NCI-H2196 treated with DMSO at 0.1 percent for 48 hours (cell line): ENCODE data around the gene KLHL29.

ENCODE experiments used
- DNase-seq: peaks from one replicate; lab custom pipeline; 2025; ENCODE audit not compliant: unreplicated experiment; lab: John Stamatoyannopoulos, UW

The KLHL29 gene

DNA sequence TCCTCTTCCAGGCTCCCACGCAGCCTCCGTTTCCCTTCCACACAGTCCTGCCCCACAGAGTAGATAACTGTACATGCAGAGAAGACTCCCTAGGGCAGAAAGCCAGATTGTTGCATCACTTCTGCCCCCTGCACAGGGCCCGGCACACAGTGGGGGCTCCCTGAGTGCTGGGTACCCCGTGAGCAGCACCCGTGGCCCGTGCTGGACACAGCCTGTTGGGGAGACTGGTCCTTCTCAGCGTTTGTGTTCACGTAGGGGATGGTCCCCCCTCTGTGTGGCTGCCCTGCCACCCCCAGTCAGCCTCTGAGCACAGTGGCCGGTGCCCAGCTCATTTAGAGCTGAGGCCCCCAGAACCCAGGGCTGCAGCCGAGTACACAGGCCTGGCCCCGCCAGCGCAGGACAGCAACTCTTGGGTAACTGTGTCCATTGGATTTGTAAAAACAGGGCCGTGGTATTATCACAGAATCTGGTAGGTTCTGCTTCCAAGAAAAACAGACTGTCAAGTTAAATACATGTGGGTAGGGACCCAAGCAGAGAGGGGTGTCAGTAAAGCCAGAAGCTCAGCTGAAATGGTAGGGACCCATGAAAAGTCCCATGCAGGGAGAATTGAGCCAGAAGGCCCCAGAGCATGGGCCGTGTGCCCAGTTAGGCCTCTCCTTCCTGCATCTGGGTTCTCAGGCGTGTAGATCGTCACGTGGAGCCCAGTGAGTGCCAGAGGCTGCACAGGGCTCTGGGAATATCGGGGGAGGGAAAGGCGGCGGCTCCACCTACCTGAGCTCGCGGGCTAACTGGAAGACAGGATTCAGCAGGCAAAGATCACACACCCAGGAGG is 284.6 kb downstream of the KLHL29 start:
- peak; percentile 75 for DNase-seq

DNA sequence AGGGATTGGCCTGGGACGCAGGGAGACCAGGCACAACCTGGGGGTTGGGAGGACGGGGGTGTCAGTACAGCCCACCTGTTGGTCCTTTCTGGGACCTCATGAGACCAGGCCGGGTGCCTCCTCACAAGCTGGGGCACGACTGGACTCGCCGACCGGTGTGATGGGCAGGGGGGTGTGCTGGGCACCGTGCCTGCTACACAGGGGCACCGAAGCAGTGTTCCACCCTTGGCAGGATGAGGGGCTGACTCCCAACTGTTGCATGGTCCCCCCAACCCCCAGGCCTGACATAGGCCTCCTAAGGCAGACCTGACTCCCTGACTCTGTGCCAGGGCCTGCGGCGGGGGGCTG is 285.2 kb downstream of the KLHL29 start:
- no peak for DNase-seq

DNA sequence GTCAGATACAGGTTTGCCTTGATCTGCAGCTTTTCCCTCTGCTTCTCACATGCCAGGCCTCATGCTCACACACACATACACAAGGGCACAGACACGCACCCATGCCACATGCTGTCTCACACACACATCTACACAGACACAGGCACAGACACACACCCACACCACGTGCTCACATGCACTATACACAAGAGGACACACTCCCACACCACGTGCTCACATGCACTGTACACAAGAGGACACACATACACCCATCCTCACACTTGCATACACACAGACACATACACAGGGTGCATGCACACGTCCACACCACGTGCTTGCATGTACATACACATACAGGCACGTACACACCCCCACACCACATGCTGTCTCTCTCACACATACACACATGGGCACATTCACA is 288.1 kb downstream of the KLHL29 start:
- no peak for DNase-seq

DNA sequence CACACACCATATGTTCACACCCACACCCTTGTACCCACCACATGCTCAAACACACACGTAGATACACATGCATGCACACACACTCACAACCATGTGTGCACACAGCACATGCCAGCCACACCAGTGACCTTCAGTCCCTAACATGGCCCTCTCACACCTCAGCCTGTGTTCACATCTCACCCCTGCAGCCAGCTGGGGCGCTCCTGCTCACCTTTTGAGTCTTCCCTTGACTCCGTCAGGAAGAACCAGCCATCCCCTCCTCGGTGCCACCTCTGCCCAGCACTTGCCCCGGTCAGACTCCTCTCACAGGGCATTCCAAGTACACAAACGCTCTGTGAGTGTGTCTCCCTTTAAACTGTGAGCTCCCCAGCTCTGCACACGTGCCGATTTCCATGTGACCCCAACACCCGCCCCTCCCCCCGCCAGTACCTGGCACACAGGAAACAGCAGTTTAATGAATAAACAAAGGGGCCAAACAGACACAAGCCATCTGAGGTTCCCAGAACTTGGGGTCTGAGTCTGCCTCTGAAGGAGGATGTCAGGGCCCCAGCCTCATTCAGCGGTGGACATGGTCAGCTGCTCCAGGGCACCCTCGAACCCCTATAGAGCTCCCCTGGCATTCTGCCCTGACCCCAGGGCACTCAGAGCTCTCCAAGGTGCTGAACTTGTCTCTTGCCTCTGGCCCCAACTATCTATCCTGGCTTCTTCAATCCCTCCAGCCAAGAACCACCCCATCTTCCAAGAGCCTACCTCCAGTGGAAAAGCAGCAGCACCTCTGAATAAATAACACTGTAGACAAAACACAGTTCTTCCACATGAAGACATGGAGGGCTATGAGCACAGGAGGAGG is 289.1 kb downstream of the KLHL29 start:
- no peak for DNase-seq

DNA sequence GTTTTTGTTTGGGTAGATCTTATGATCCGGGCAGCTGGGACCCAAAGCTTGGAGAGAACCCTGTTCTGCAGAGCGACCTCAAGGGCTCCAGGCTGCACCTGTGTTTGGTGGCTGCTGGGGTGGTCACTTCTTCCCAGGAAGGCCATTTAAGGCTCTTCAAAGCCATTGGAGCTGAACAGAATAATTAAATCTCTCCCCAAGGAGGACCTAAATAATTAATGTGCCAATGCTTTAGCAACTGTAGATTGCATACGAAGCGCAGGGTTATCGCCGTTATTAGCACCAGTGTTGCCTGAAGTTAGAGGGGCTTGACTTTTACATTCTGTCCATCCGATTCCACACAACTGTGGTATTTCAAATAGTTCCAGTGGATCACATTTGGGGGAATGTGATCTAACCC is 290.5 kb downstream of the KLHL29 start:
- no peak for DNase-seq

DNA sequence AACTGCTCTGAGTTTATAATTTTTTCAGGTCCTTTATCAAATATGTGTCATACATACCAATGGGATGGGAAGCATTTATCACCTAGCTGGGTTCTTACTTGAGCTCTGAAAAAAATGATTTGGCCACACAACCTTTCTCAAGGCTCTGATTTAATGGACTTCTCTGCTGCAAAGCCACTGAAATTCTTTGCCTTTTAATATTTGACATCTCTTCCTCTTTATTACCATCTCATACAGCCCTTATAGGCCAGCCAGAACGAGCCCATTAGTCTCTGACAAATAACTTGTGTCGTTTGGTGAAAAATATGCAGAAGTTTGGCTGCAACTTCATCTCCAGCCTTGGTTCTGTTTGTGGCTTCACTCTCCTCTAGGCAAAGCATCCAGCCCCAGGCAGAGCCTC is 292.9 kb downstream of the KLHL29 start:
- no peak for DNase-seq

DNA sequence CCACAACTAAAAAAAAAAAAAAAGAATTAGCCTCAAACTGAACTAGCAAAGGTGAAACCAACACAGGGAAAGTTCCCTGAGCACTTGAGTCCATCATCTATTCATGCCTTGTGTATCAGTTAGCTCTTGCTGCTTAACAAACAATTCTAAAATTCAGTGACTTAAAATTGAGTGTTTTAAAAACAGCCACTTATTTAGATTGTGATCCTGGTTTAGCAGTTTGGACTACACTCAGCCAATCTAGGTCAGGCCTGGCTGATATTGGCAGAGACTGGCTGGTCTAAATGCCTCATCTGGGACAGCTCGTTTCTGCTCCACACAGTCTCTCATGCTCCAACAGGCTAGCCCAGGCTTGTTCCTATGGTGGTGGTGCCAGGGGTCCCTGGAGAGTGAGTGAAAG is 294.1 kb downstream of the KLHL29 start:
- no peak for DNase-seq

DNA sequence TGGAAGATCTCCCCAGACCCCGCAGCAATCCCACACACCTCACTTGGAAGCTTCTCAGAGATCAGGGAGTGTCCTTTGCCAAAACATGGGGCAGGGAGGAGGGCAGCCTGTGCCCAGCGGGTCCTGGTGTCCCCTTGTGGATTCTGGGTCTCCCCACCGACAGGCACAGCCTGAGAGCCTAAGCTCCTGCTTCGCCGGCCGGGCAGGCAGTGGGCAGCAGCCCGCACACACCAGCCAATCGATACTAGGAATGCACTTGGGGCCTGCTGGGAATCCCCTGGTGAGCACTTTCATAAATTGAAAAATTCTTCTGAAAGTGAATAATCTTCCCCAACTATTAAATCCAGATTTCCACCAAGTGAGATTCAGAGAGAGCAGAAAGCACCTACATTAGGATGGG is 296.0 kb downstream of the KLHL29 start:
- no peak for DNase-seq

DNA sequence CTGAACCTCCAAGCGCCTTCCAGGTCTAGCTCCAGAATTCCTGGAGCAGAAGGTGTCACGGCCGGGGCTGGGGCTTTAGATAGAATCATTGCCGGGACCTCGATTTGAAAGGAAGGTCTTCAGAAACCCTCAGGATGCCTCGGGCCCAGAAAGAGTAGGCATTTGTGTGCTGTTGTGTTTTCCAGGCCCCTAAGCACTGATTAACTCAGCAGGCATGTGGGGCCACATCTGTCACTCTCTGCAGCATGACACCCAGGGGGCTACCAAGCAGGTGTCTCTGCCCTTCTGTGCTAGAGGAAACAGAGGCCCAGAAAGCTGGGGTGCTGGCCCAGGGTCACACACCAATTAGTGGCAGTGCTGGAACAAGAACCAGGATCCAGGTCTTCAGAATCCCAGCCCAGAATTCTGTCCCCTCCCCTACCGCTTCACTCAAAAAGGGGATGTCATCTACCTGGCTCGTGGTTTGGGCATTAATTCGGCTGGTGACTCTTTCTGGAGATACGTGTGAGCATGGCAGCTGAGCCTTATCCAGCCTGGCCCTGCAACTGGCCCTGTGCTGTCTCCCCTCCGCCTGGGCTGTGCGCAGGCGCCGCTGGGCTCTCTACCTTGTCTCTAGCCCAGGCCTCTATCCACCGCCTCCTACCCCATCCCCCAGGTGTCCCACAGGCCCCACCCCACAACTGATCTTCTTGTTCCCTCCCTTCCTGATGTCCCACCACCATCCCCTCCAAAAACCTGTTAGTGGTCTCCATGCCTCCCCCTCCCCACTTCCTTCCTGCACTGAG is 296.6 kb downstream of the KLHL29 start:
- no peak for DNase-seq

DNA sequence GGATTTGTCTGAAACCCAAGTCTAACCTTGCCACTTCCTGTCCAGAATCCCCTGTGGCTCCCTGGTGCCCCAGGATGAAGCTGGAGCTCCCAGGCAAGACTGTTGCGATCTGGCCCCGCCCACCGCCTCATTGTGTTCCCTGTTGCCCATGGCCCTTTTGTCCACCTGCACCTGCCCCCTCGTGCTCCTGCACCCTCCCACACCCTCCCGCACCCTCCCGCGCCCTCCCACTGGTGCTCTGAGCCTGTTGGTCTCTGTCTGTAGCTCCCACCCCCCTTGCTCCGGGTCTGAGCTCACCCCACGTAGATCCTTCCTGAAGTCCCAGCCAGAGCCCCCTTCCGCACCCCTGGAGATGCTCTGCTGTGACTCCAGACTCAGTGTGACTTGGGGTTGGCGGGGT is 297.5 kb downstream of the KLHL29 start:
- DNase-seq: no peak

DNA sequence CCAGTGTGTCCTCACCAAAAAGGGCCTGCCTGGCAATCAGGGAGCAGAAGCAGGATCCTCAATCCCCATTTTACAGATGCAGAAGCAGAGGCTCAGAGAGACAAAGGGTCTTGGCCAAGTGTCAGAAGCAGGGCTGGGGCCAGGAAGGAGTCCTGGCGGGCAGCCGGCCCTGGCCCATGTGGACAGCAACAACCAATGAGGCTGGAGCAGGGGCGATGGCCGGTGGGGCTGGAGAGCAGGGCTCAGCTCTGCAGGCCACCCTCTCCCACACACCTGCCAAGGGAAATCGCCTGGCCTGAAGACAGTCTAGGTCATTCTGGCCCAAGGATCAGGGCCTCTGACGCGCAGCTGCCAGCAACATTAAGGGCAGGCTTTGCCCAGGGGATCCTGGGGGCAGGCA is 298.0 kb downstream of the KLHL29 start:
- DNase-seq: no peak

DNA sequence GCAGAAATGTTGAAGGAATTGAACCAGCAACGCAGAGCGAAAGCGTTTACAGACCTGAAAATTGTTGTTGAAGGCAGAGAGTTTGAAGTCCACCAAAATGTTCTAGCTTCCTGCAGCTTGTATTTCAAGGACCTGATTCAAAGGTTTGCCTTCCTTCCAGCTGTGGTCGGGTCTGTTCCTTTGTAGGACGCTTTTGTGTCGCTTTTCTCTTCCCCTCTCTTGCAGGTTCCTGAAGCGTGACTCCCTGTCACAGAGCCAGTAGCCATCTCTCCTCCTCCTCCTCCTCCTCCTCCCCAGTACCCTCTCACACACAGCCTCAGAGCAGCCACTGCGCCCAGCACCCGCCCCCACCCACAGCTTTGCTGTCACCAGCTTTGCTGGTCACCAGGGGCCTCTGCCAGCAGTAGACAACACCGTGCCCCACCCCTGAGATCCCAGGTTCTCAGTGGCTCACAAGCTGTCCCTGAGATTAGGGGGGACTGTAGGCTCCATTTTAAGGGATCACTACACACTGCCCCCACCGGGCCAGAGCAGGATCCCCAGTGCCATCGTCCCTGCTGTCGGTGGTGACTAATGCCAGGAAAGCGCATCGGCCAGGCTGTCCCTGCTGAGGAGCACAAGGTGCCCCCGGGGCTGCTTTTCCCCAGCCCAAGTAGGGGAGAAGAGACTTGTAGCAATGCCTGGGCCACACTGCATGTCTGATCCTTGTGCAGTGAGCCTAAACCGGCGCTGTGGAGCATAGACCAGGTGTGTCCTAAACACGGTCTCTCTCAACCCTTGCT is 299.6 kb downstream of the KLHL29 start:
- no peak for DNase-seq

DNA sequence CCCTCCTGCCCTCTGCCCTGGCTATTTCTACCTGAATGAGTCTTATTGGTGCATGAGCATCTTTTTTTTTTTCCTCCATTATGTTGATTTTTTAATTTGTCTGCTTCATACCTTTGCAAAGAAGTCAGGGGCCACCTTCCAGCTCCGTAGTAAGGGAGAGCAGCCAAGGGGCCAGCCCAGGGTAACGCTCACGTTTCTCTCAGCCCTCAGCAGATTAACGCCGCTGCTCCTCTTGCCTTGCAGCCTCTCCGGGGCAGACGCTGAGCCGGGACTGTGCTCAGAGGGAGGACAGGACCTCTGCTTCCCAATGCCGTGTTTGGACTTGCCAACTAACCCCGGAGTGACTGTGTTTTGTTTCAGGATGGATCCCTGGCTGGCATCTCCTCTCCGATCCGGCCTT is 300.2 kb downstream of the KLHL29 start:
- DNase-seq: no peak

DNA sequence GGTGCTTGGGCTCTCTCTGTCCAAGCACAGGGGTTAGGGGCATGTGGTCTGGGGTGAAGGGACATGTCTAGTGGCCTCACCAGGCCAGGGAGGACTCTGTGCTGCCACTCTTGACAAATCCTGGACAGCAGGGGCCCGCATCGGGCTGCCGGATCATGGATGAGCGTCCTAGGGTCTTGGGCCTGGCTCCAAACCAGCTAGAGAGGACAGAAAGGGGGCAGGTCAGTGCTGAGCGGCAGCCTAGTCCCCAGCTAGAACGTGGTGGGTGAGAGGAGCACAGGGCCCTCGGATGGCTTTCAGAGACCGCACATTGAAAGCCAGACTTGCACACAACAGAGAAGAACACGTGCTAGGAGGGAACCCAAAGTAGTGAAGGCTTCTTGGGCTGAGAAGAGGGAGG is 300.7 kb downstream of the KLHL29 start:
- DNase-seq: no peak

DNA sequence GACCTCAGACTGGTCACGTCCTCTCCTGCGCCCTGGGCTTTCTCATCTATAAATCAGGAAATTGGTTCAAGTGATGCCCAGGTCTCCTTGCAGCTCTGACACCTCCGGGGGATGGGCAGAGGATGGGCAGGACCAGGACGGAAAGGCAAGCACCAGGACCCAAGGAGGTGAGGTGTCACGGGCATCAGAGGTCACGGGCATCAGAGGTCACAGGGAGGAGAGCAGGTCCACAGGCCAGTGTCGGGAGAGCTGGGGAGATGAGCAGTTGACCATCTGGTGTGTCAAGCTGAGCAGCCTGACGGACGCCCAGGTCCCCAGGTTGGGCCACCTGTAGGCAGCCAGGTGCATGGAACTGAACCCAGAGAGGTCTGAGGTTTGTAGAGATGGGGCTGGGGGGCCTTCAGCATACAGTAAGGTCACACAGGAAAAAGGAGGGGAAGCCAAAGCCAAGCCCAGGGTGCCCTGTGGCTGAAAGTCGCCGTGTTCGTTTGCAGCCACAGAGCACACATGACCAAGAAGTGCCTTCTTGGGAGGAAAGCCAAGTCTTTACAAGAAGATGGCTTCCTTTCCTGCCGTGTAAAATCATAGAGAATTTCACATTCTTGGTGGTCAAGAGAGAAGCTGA is 301.5 kb downstream of the KLHL29 start:
- DNase-seq: no peak

DNA sequence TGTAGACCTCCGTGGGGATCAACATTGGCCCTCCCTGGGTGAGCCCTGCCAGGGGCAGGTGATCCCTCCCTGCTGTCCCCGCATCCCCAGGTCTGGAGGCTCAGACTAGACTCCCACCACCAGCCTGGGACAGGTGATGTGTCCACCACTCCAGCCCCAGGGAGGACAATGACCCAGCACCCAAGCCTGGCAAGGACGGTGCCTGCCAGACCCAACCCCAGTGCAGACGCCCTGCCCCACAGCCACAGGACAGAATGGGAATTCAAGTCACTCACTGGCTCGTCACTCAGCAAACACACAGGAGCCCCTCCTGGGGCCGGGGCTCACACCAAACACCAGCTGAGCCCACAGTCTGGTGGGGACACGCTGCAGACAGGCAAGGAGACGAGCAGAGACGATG is 302.2 kb downstream of the KLHL29 start:
- DNase-seq: no peak

DNA sequence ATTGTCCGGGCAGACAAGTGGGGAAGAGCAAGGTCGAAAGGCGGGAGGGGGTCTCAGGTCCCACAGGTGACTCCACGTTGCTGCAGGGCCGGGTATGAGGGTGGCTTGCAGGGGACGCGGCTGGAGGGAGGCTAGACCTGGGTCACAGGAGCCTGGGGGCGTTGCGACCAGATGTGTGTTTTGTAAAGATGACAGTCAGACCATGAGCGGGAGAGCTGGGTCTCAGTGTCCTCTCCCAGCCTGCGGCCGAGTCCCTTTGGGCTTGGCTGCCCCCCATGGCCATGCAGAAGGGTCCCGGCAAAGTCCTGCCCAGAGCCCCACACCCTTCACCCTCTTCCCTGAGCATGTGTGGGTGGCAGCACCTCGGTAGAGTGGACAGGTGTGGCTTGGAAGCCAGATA is 302.7 kb downstream of the KLHL29 start:
- DNase-seq: no peak

DNA sequence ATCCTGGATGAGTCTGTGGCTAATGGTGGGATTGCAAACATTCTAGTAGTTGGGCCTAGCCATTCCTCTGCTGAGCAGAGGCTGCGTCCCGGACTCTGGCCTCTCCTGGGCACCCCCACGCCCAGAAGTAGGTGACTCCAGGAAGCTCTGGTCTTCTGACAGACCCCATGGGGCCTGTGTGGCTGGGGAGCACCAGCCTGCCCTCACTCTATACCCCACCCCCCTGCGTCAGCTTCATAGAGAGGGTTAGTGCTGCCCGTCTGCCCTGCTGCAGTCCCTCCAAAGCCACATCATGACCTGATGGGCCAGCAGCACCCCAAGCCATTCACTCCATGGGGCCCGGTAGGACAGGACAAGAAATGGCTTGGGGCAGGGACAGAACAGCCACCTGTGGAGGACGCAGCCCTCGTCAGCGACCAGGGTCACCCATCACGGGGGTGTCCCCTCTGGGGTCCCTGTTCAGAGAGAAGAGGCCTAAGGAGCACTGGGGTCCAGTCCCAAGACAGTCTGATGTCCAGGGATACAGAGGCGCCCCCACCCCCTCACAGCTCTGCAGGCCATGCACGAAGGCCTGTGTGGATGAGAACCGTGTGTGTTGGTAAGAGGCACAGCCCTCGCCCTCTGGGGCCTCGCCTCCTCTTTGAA is 303.6 kb downstream of the KLHL29 start:
- DNase-seq: no peak

DNA sequence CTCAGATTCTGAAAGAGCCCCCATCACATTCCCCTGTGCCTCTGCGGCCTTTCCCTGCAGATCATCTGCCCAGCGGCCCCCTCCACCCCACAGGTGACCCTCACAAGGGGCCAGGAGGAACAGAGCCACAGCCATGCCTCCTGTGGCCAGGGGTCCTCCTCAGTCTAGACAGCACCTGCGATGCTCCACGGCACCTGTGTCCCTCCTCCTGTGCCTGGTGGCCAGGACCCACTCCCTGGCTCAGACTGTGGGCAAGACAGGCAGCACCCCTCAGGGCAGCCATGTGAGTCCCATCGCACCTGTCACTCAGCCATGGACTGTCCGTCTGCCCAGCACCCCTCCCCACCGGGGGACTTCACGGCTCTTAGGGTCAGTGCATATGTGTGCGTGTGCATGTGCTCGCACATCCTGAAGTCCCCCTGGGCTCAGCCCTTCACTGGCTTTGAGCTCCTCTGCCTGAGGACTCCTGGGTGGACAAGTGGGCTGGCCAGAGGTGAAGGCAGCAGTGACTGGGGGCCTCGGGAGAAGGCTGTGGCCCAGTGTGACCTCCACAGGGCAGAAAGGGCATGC is 304.2 kb downstream of the KLHL29 start:
- no peak for DNase-seq

DNA sequence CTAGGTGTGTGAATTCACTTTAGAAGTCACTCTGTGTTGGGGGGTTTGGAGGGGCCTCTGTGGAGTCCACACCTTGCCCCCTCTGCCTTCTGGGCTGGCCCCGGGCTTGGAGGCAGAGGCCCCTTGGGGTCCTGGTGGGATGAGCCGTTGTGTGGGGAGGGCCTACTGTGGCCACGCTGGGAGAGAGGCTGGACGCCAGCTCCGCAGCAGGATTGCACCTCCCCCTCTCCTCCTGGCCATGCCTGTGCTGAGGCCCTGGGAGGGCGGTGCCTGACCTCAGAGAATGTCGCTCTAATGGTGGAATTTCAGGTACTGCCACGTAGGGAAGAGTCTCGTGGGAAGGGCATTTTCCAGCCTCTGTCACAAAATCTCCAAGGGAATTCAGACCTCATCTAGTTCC is 304.9 kb downstream of the KLHL29 start:
- DNase-seq: no peak
